GM23338 (cell line): Measurements from ENCODE around the gene HSPBAP1.

Source experiments
- CREB1 ChIP-seq: fragments of 250-450 bp; sonication (Bioruptor Pico); IDR thresholded peaks from 2 replicates; pipeline ENCODE4 v1.5.0; 2020; ENCODE audit warnings: low read depth, mild to moderate bottlenecking, moderate library complexity
- EZH2phosphoT487 ChIP-seq: fragments of 200-600 bp; sonication (generic); IDR thresholded peaks from one replicate; pipeline ENCODE4 v1.8.1; 2018; ENCODE audit warnings: antibody characterized with exemption; ENCODE audit not compliant: unreplicated experiment
- JUNB ChIP-seq: IDR thresholded peaks from one replicate; pipeline ENCODE4 v1.6.1; 2016; ENCODE audit warnings: antibody characterized with exemption; ENCODE audit not compliant: unreplicated experiment
- POLR2AphosphoS5 ChIP-seq: IDR thresholded peaks from 2 replicates; pipeline ENCODE4 v1.6.1; 2016; ENCODE audit warnings: antibody characterized with exemption, low read depth
- ZNF114 ChIP-seq: fragments of 250-450 bp; sonication (Bioruptor Pico); IDR thresholded peaks from 2 replicates; pipeline ENCODE4 v1.5.0; 2020; ENCODE audit warnings: mild to moderate bottlenecking, moderate library complexity
- ZNF331 ChIP-seq: fragments of 250-450 bp; sonication (Bioruptor Pico); IDR thresholded peaks from 2 replicates; pipeline ENCODE4 v1.5.0; 2020; ENCODE audit warnings: low read depth, mild to moderate bottlenecking, moderate library complexity
- TF ChIP-seq, protein P1 (sequence below): IDR thresholded peaks from one replicate; pipeline ENCODE4 v1.6.1; 2018; ENCODE audit warnings: antibody characterized with exemption; ENCODE audit not compliant: unreplicated experiment
- TF ChIP-seq, protein P2 (sequence below), 2 experiments: fragments of 200-600 bp in 1 of 2; sonication (generic) in 1 of 2; conservative IDR thresholded peaks; 2 replicates each; pipeline versions ENCODE4 v1.5.1 to v1.6.1; 2016 to 2017; ENCODE audit warnings: antibody characterized with exemption in 2 of 2, low read depth in 2 of 2, mild to moderate bottlenecking in 2 of 2, moderate library complexity in 1 of 2

- TF ChIP-seq, protein P1, sequence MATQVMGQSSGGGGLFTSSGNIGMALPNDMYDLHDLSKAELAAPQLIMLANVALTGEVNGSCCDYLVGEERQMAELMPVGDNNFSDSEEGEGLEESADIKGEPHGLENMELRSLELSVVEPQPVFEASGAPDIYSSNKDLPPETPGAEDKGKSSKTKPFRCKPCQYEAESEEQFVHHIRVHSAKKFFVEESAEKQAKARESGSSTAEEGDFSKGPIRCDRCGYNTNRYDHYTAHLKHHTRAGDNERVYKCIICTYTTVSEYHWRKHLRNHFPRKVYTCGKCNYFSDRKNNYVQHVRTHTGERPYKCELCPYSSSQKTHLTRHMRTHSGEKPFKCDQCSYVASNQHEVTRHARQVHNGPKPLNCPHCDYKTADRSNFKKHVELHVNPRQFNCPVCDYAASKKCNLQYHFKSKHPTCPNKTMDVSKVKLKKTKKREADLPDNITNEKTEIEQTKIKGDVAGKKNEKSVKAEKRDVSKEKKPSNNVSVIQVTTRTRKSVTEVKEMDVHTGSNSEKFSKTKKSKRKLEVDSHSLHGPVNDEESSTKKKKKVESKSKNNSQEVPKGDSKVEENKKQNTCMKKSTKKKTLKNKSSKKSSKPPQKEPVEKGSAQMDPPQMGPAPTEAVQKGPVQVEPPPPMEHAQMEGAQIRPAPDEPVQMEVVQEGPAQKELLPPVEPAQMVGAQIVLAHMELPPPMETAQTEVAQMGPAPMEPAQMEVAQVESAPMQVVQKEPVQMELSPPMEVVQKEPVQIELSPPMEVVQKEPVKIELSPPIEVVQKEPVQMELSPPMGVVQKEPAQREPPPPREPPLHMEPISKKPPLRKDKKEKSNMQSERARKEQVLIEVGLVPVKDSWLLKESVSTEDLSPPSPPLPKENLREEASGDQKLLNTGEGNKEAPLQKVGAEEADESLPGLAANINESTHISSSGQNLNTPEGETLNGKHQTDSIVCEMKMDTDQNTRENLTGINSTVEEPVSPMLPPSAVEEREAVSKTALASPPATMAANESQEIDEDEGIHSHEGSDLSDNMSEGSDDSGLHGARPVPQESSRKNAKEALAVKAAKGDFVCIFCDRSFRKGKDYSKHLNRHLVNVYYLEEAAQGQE = no peak
- TF ChIP-seq, protein P2, sequence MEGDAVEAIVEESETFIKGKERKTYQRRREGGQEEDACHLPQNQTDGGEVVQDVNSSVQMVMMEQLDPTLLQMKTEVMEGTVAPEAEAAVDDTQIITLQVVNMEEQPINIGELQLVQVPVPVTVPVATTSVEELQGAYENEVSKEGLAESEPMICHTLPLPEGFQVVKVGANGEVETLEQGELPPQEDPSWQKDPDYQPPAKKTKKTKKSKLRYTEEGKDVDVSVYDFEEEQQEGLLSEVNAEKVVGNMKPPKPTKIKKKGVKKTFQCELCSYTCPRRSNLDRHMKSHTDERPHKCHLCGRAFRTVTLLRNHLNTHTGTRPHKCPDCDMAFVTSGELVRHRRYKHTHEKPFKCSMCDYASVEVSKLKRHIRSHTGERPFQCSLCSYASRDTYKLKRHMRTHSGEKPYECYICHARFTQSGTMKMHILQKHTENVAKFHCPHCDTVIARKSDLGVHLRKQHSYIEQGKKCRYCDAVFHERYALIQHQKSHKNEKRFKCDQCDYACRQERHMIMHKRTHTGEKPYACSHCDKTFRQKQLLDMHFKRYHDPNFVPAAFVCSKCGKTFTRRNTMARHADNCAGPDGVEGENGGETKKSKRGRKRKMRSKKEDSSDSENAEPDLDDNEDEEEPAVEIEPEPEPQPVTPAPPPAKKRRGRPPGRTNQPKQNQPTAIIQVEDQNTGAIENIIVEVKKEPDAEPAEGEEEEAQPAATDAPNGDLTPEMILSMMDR (conservative IDR thresholded peaks at IDR 0.05; ENCODE audit: low read depth in 2 of 2) = no peak
- TF ChIP-seq POLR2AphosphoS5 (no peak), ZNF331 (no peak), CREB1 (CRISPR knock-in tag) (no peak), ZNF114 (CRISPR knock-in tag) (no peak), EZH2phosphoT487 (no peak), JUNB (no peak)
Measured at GRCh38 chr3:122786066-122786465, 7.6 kb downstream of the HSPBAP1 start.
